ENCODE data around the gene THOC2.
"Not testable (repeated sequence)": the region's sequence is repeated elsewhere in the genome, so short reads cannot be mapped to it uniquely, and the experiment has no call there.

THOC2 gene

GRCh38 chrX:123664467-123665167, 68.2 kb downstream of the THOC2 start:
- DNase-seq, result not testable (repeated sequence)

GRCh38 chrX:123663720-123664119, 69.1 kb downstream of the THOC2 start:
- not testable (repeated sequence) for DNase-seq

- DNase-seq, result not testable (repeated sequence)
Measured at GRCh38 chrX:123656507-123656906, 76.3 kb downstream of the THOC2 start.

- DNase-seq, result not testable (repeated sequence)
Measured at GRCh38 chrX:123648811-123649181, 84.1 kb downstream of the THOC2 start.

GRCh38 chrX:123648028-123648810, 84.6 kb downstream of the THOC2 start:
- no peak for DNase-seq

- DNase-seq, result no peak
Measured at GRCh38 chrX:123647244-123647643, 85.6 kb downstream of the THOC2 start.

- DNase-seq, result no peak
Measured at GRCh38 chrX:123629502-123629901, 103.3 kb downstream of the THOC2 start.

GRCh38 chrX:123626962-123627361, 105.9 kb downstream of the THOC2 start:
- DNase-seq, result no peak

GRCh38 chrX:123625952-123626351, 106.9 kb downstream of the THOC2 start:
- no peak for DNase-seq

- DNase-seq, result no peak
Measured at GRCh38 chrX:123625477-123625876, 107.4 kb downstream of the THOC2 start.

GRCh38 chrX:123617007-123617406, 115.8 kb downstream of the THOC2 start:
- no peak for DNase-seq

GRCh38 chrX:123610915-123611314, 121.9 kb downstream of the THOC2 start:
- DNase-seq, result no peak

GRCh38 chrX:123607806-123608205, 125.0 kb downstream of the THOC2 start:
- no peak for DNase-seq

- DNase-seq, result no peak
Measured at GRCh38 chrX:123607270-123607669, 125.6 kb downstream of the THOC2 start.

GRCh38 chrX:123603491-123603890, 129.4 kb downstream of the THOC2 start:
- DNase-seq, result no peak

- no peak for DNase-seq
Measured at GRCh38 chrX:123601437-123601836, 131.4 kb downstream of the THOC2 start.

GRCh38 chrX:123600181-123600580, 132.7 kb downstream of the THOC2 start:
- DNase-seq, result no peak

- DNase-seq, result no peak
Measured at GRCh38 chrX:123590842-123591486, 141.9 kb downstream of the THOC2 start.

- DNase-seq, result no peak
Measured at GRCh38 chrX:123588723-123589122, 144.1 kb downstream of the THOC2 start.

GRCh38 chrX:123581586-123581985, 151.3 kb downstream of the THOC2 start:
- no peak for DNase-seq

- no peak for DNase-seq
Measured at GRCh38 chrX:123580792-123581191, 152.1 kb downstream of the THOC2 start.

GRCh38 chrX:123574027-123574426, 158.8 kb downstream of the THOC2 start:
- not testable (repeated sequence) for DNase-seq

- no peak for DNase-seq
Measured at GRCh38 chrX:123570011-123570590, 162.8 kb downstream of the THOC2 start.

GRCh38 chrX:123563167-123563566, 169.7 kb downstream of the THOC2 start:
- no peak for DNase-seq

All from GF-D8 (cell line).